Left ventricle myocardium superior (tissue), 1 donor: ENCODE results near the gene GCGR. TPM values are rescaled to one million over a fixed set of nuclear protein-coding genes. Genes with fewer than 3 reads are reported as not detected.

Experiments used
- ATAC-seq: fragments of 200-7000 bp; cut with Tn5 transposase; one replicate; pipeline ENCODE4 v1.9.1; 2020; ENCODE audit warnings: mild to moderate bottlenecking, moderate library complexity
- DNase-seq: peaks from one replicate; pipeline ENCODE4 v3.0.0-alpha.2; 2020
- intact Hi-C: fragments of 100-400 bp; cut with micrococcal nuclease; formaldehyde crosslinking; loops from one replicate; pipeline ENCODE4 v1.11.0; 2022
- total RNA-seq: library from RNA; stranded (reverse); fragmentation: NEBNext Ultra II Directional; extraction: Animal tissue kit (Norgen Biotek cat#: 25700); gene quantifications from one replicate; pipeline ENCODE4 v1.2.1, GENCODE V29; 2021
- donor health status: DM: no; HTN: yes; CAD: no; lungs with severe emphysema.

The GCGR gene
- total RNA-seq, 1 donor from 2014 or later: not detected

- DNase-seq (no peak), ATAC-seq (no peak)
- intact Hi-C loops: no loop called here
Observed at GRCh38 chr17:81844327-81844851, 40.4 kb downstream of the GCGR start.

- DNase-seq (no peak), ATAC-seq (no peak)
- intact Hi-C loops: no loop called here
Observed at GRCh38 chr17:81844887-81845286, 40.9 kb downstream of the GCGR start.

- DNase-seq (no peak), ATAC-seq (no peak)
- intact Hi-C loops: no loop called here
Observed at GRCh38 chr17:81845361-81845760, 41.4 kb downstream of the GCGR start.

GRCh38 chr17:81845881-81846742 lies 42.2 kb downstream of the GCGR start:
- intact Hi-C loops: no loop called here
- DNase-seq (no peak), ATAC-seq (no peak)

- intact Hi-C loops: no loop called here
- ATAC-seq (no peak), DNase-seq (no peak)
Observed at GRCh38 chr17:81846743-81847689, 43.1 kb downstream of the GCGR start.

GRCh38 chr17:81849457-81849856 lies 45.5 kb downstream of the GCGR start:
- DNase-seq (no peak), ATAC-seq (no peak)
- intact Hi-C loops: no loop called here

- intact Hi-C loops: no loop called here
- ATAC-seq: no peak
- DNase-seq: no peak
Observed at GRCh38 chr17:81851423-81851822, 47.5 kb downstream of the GCGR start.

- intact Hi-C loops: no loop called here
- no peak for DNase-seq
- ATAC-seq: no peak
Observed at GRCh38 chr17:81852237-81852636, 48.3 kb downstream of the GCGR start.

- peak; percentile 53 for ATAC-seq
- intact Hi-C loops: no loop called here
- peak; percentile 43 for DNase-seq
Observed at GRCh38 chr17:81854974-81855774, 51.2 kb downstream of the GCGR start.

GRCh38 chr17:81858170-81858966 lies 54.4 kb downstream of the GCGR start:
- no peak for DNase-seq
- intact Hi-C loops: no loop called here
- ATAC-seq: no peak

GRCh38 chr17:81858967-81859905 lies 55.3 kb downstream of the GCGR start:
- no peak for ATAC-seq
- intact Hi-C loops: no loop called here
- no peak for DNase-seq

GRCh38 chr17:81859906-81860755 lies 56.2 kb downstream of the GCGR start, which contains the start of gene P4HB:
Gene P4HB, minus strand, starts transcription at chr17:81860535. Its CDS starts 64 bp downstream, at chr17:81860471.
- ATAC-seq (peak; percentile 1), DNase-seq (peak; percentile 99)
- intact Hi-C loops: no loop called here

GRCh38 chr17:81860756-81861568 lies 57.0 kb downstream of the GCGR start:
- peak; percentile 94 for ATAC-seq
- intact Hi-C loops: no loop called here
- peak; percentile 99 for DNase-seq

GRCh38 chr17:81863123-81863675 lies 59.2 kb downstream of the GCGR start:
- intact Hi-C loops: no loop called here
- ATAC-seq (no peak), DNase-seq (no peak)
